Muscle layer of duodenum (tissue), 2 donors: ENCODE data around the gene LGALS16.
"Not testable (repeated sequence)": the region's sequence is repeated elsewhere in the genome, so short reads cannot be mapped to it uniquely, and the experiment has no call there.

Source experiments
- H3K27ac ChIP-seq: one replicate; pipeline ENCODE4 v1.7.0; 2013; ENCODE audit warnings: mild to moderate bottlenecking, low read length
- H3K27me3 ChIP-seq: one replicate; pipeline ENCODE4 v1.7.0; 2013; ENCODE audit warnings: low read depth, mild to moderate bottlenecking, control low read depth, low read length
- H3K36me3 ChIP-seq, 2 donors: one replicate each; pipeline ENCODE4 v1.7.0; 2013; ENCODE audit warnings: low read length in 2 of 2, control low read depth in 1 of 2, mild to moderate bottlenecking in 1 of 2; ENCODE audit not compliant: insufficient read depth in 2 of 2, control insufficient read depth in 1 of 2
- H3K4me1 ChIP-seq, 2 donors: one replicate each; pipeline ENCODE4 v1.7.0; 2013; ENCODE audit warnings: low read length in 2 of 2, mild to moderate bottlenecking in 2 of 2, control low read depth in 1 of 2, moderate library complexity in 1 of 2; ENCODE audit not compliant: insufficient read depth in 2 of 2, control insufficient read depth in 1 of 2
- H3K4me3 ChIP-seq, 2 donors: one replicate each; pipeline ENCODE4 v1.7.0; 2013; ENCODE audit warnings: low read length in 2 of 2, low read depth in 1 of 2, mild to moderate bottlenecking in 1 of 2
- H3K9me3 ChIP-seq, 2 donors: one replicate each; pipeline ENCODE4 v1.7.0; 2013; ENCODE audit warnings: low read length in 2 of 2, control low read depth in 1 of 2, mild to moderate bottlenecking in 1 of 2; ENCODE audit not compliant: control insufficient read depth in 1 of 2
- donor health status: healthy.

LGALS16 gene

DNA sequence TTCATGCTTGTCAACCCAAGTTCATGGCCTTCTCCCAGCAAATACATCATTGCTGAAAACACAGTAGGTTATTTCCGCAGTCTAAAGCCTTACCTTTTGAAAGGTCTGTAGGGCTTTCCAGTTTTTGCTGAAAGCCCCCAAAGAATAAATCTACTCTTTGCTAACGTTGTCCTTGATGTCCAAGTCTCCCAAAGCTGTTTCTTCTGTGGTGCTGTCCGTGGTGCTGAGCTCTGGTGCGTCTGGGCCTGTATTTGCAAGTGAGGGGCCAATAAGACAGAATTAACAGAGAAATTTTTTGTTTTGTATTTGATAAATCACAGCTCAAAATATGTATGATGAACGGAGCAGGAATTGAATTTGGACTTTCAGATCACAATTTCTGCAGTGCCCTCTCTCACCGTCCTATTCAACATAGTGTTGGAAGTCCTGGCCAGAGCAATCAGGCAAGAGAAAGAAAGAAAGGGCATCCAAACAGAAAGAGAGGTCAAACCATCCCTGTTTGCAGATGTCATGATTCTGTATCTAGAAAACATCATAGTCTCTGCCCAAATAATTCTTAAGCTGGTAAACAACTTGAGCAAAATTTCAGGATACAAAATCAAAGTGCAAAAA is 9.8 kb upstream of the LGALS16 start:
- H3K27ac ChIP-seq, result no peak overlapping the region
- no peak overlapping the region for H3K4me3 ChIP-seq
- H3K27me3 ChIP-seq, result no peaks in the 10 kb centered on the region
- no peaks in the 10 kb centered on the region for H3K4me1 ChIP-seq
- H3K36me3 ChIP-seq, result no peaks in the 10 kb centered on the region
- H3K9me3 ChIP-seq, result no peaks in the 10 kb centered on the region

DNA sequence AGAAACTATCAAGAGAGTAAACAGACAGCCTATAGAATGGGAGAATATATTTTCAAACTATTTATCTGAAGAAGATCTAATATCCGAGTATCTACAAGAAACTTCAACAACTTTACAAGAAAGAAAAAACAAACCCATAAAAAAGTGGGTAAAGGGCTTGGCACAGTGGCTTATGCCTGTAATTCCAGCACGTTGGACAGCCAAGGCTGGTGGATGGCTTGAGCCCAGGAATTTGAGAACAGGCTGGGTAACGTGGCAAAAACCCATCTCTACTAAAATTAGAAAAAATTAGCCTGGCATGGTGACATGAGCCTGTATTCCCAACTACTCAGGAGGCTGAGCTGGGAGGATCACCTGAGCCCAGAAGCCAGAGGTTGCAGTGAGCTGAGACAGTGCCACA is 7.8 kb upstream of the LGALS16 start:
- no peaks in the 10 kb centered on the region for H3K36me3 ChIP-seq
- no peaks in the 10 kb centered on the region for H3K27me3 ChIP-seq
- H3K4me3 ChIP-seq, result no peak overlapping the region
- no peaks in the 10 kb centered on the region for H3K9me3 ChIP-seq
- H3K27ac ChIP-seq, result no peak overlapping the region
- no peaks in the 10 kb centered on the region for H3K4me1 ChIP-seq

DNA sequence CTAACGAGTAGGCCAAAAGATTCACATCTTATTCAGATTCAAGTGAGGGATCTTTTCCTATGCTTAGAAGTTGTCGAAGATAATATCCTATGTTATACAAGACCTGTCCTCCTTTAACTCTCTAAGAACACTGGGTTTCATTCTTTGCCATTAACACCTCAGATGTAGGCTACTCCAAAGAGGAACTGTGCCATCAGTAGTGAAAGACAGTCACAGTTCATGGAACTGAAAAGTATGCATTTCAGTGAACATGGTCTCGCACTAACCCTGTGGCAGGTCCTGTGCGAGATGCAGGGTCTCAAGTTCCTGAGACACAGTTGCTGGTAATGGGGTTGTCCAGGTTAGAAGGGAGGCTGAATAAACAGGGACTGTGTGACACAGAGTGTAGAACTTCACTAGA is 4.1 kb downstream of the LGALS16 start:
- Histone ChIP-seq H3K4me1 (no peaks in the 10 kb centered on the region), H3K4me3 (no peak overlapping the region), H3K27me3 (no peaks in the 10 kb centered on the region), H3K36me3 (no peaks in the 10 kb centered on the region), H3K27ac (no peak overlapping the region), H3K9me3 (no peaks in the 10 kb centered on the region)

DNA sequence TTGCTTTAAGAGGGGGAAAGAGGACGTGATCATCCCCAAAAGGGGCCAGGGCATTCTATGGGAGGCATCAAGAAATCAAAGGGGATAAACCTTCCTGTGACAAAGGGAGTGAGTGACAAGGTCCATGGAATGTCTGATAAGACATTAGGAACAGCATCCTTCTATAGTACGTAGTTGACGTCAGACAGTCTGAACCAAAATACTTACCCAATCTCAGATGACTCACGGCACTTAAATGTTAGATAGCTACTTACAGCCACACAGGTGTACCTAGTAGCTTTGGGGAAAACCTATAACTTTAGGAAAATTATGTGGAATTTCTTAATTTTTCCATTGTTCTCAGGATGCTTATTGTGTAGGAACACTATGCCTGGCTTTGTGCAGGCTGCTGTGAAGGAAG is 4.9 kb downstream of the LGALS16 start:
- Histone ChIP-seq H3K4me3 (no peak overlapping the region), H3K9me3 (no peaks in the 10 kb centered on the region), H3K27ac (no peak overlapping the region), H3K36me3 (no peaks in the 10 kb centered on the region), H3K27me3 (no peaks in the 10 kb centered on the region), H3K4me1 (no peaks in the 10 kb centered on the region)

DNA sequence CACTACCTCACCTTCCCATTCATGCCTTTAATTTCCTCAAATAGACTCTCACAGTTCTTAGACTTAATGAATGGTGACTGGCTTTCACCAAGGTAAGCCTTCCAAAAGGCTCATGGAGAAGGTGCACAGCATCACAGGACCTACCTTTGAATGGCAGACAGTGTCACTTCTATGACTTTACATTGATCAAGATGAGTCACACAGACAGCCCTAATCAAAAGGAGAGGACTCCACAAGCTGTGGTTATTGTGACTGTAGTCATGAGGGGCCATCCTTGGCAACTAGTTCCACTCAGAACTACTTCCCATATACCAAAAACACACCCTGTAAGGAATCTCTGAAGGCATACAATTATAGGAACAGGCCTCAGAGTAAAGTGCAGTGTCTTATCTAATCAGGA is 5.9 kb downstream of the LGALS16 start:
- Histone ChIP-seq H3K36me3 (no peaks in the 10 kb centered on the region), H3K27ac (no peak overlapping the region), H3K4me1 (no peaks in the 10 kb centered on the region), H3K9me3 (no peaks in the 10 kb centered on the region), H3K27me3 (no peaks in the 10 kb centered on the region), H3K4me3 (no peak overlapping the region)

DNA sequence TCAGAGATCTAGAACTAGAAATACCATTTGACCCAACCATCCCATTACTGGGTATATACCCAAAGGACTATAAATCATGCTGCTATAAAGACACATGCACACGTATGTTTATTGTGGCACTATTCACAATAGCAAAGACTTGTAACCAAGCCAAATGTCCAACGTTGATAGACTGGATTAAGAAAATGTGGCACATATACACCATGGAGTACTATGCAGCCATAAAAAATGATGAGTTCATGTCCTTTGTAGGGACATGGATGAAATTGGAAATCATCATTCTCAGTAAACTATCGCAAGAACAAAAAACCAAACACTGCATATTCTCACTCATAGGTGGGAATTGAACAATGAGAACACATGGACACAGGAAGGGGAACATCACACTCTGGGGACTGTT is 14.1 kb downstream of the LGALS16 start:
- H3K27me3 ChIP-seq, result not testable (repeated sequence)

DNA sequence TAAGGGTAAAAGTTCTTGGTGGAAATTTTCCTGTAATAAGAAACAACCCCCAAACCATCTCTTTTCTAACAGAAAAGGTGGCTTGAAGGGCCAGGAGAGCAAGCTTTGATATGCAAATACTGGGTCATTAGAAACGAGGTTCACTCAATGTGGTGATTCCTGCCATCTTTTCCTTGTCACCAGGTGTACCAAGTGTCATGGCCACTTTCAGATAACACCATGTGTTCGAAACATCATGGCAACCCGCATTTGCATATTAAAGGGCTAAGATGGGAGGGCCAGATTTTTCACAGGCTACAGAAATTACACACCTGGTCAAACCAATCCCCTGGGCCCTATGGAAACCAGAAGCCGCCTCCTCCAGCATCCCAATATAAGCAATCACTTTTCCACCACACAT is 15.3 kb downstream of the LGALS16 start:
- H3K27me3 ChIP-seq, result no peaks in the 10 kb centered on the region
- no peak overlapping the region for H3K4me3 ChIP-seq
- H3K9me3 ChIP-seq, result no peaks in the 10 kb centered on the region
- H3K4me1 ChIP-seq, result no peaks in the 10 kb centered on the region
- no peaks in the 10 kb centered on the region for H3K36me3 ChIP-seq
- no peak overlapping the region for H3K27ac ChIP-seq

More for the DNA sequence above, 14.1 kb downstream of the LGALS16 start:
- not testable (repeated sequence) for H3K36me3 ChIP-seq, H3K4me3 ChIP-seq, H3K27ac ChIP-seq, H3K9me3 ChIP-seq, H3K4me1 ChIP-seq

DNA sequence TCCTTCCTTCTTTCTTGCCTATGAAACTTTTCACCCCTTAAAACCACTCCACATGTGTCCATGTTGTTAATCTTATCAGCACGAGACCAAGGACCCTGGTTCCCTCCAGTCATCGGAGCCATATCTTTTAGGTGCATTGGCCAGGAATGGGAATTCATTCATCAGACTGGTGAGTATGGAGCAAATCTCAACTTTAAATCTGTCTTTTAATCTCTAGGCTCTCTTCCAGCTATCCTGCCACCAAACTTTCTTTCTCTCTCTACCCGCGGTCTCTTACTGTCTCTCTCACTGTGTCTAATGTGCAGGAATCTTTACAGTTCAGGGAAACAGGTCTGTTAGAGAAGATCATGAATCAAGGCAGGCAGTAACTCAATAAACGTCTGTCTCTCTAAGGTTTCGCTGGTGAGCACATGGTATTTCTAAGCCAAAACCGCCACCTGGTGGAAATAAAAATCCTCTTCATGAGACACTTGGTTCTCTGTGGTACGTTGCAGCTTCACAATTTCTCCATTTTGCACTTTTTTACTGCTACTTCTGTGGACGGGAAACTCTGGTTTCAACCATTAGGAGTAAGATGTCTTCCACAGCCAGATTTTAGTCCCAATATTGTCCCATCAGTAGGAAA is 16.1 kb downstream of the LGALS16 start:
- Histone ChIP-seq H3K27me3 (no peaks in the 10 kb centered on the region), H3K4me1 (no peaks in the 10 kb centered on the region), H3K4me3 (no peak overlapping the region), H3K36me3 (no peaks in the 10 kb centered on the region), H3K27ac (no peak overlapping the region), H3K9me3 (no peaks in the 10 kb centered on the region)

DNA sequence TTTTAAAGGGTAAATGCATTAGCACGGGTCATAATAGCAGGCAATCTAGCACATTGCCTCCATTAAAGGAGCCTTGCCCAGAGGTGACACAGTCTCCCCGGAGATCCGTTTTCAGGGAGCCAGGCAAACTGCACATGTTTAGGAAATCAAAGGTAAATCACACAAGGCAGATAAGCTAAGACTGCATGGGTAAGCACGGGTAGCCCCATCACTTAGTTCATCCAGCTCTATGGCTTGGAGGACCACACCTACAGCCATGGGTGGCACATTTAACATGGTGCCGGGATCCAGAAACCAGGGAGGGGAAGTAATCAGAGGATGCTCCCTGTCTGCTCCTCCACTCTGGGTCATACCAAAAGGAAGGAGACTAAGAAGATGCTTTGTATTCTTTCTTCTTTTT is 16.8 kb downstream of the LGALS16 start:
- no peaks in the 10 kb centered on the region for H3K27me3 ChIP-seq
- no peak overlapping the region for H3K27ac ChIP-seq
- H3K4me3 ChIP-seq, result no peak overlapping the region
- H3K9me3 ChIP-seq, result no peaks in the 10 kb centered on the region
- H3K36me3 ChIP-seq, result no peaks in the 10 kb centered on the region
- no peaks in the 10 kb centered on the region for H3K4me1 ChIP-seq

DNA sequence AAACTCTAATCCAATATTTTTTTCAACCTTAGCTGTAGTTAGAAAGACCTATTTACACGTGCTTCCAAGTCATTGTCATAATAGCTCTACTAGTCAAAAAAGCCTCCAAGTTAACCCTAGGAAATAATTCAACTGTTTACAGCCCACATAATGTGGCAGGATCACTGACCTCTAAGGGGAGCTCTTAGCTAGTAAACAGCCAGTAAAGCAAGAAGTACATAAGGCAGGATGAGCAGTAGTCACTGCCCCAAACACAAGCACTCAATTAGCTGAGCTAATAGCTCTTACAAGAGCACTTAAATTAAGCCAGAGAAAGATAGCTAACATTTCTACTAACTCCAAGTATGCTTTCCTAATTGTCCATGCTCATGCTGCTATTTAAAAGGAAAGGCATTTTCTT is 18.1 kb downstream of the LGALS16 start:
- not testable (repeated sequence) for H3K36me3 ChIP-seq, H3K27me3 ChIP-seq, H3K4me1 ChIP-seq, H3K27ac ChIP-seq, H3K4me3 ChIP-seq, H3K9me3 ChIP-seq

DNA sequence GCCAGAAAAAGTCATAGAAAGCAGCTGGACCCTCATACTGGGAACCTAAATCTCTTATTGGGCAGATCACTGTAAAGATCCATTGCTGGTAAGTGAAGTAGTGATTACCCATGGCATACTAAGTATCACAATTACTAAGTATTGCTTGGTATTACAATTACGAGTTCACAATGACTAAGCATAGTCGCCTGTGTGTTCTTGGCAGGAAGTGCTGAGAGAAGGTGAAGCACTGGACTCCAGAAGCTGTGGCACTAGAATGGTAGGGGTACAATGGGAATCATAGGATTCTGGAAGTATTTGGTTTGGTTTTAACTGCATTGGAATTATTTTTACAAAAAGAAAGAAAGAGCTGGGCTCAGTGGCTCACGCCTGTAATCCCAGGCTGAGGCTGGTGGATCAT is 20.3 kb downstream of the LGALS16 start:
- H3K27me3 ChIP-seq, result no peaks in the 10 kb centered on the region
- H3K36me3 ChIP-seq, result no peaks in the 10 kb centered on the region
- H3K9me3 ChIP-seq, result no peaks in the 10 kb centered on the region

More for the DNA sequence above, 20.3 kb downstream of the LGALS16 start:
- peaks cover 5 to 13% of the 10 kb centered on the region in 2 donors for H3K4me1 ChIP-seq
- no peak overlapping the region for H3K4me3 ChIP-seq
- H3K27ac ChIP-seq, result no peak overlapping the region
